AG09319 (cell line): ENCODE measurements around the gene BRIX1.

Experiments
- DNase-seq: peaks from one replicate; pipeline ENCODE4 v3.0.0-alpha.2; 2010; ENCODE audit warnings: low read depth; ENCODE audit errors: extremely low read depth
- CTCF ChIP-seq: IDR thresholded peaks from 2 replicates; pipeline ENCODE4 v1.5.1; 2011; ENCODE audit warnings: low read depth, mild to moderate bottlenecking, inconsistent platforms, low read length, moderate library complexity

The BRIX1 gene

DNA sequence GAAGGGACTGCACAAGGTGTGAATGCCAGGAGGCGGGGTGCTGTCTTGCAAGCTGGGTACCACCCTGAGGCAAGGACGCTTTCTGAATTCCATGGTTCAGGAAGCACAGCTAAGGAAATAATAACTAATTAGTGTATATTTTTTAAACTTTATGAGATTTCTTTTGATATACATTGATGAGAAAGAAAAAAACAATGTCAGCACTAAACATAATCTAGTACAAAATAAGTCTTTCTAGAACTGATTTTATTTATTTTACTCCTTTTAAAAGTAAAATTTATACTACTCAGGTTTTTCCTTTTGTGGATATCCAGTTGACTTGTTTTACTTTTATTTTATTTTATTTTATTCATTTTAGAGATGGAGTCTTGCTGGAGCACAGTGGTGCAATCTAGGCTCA is 17.4 kb downstream of the BRIX1 start:
- no peak for TF ChIP-seq CTCF
- no peak for DNase-seq

DNA sequence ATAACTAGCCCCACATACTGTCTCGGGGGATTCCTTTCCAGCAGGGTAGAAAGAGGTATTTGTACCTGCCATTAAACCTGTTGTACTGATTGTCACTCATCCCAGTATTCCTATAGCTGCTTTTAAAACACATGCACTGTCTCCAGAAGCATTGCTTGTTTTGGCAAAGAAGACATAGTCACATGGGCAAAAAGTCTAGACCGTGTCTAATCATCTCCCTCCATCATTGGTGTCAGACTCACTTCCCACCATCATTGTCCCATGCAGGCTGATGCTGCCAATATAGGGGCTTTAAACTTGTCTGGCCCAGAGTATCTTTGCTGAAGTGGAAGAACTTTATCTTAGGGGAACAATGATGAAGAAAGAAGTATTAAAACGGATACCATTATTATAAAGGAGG is 26.4 kb downstream of the BRIX1 start:
- no peak for TF ChIP-seq CTCF
- DNase-seq: no peak

GRCh38 chr5:34944044-34944443 is 28.5 kb downstream of the BRIX1 start:
- DNase-seq: no peak
- TF ChIP-seq CTCF: no peak

GRCh38 chr5:34944460-34945047 is 29.0 kb downstream of the BRIX1 start:
- no peak for TF ChIP-seq CTCF
- no peak for DNase-seq

GRCh38 chr5:34957321-34957720 is 41.8 kb downstream of the BRIX1 start:
- no peak for DNase-seq
- no peak for TF ChIP-seq CTCF

- peak; percentile 56 for TF ChIP-seq CTCF
- no peak for DNase-seq
Measured at GRCh38 chr5:34957857-34958690, 42.6 kb downstream of the BRIX1 start.

GRCh38 chr5:34959323-34959722 is 43.8 kb downstream of the BRIX1 start:
- no peak for TF ChIP-seq CTCF
- DNase-seq: no peak
